ENCODE data around the gene KANSL2. TPM values are rescaled to one million over a fixed set of nuclear protein-coding genes. Genes with fewer than 3 reads are reported as not detected.
"Not testable (repeated sequence)": the region's sequence is repeated elsewhere in the genome, so short reads cannot be mapped to it uniquely, and the experiment has no call there.

The KANSL2 gene
- total and polyA plus RNA-seq, 2 experiments from 2014 or later, result 29.3 to 92.5 TPM

- not testable (repeated sequence) for H3K79me2 ChIP-seq (replicated peaks; ENCODE audit: insufficient read depth); H2AFZ ChIP-seq; H3K4me1 ChIP-seq (ENCODE audit: insufficient read depth); H3K27me3 Mint-ChIP-seq (ENCODE audit: insufficient read depth, low read depth, poor library complexity); ATAC-seq; H3K4me3 ChIP-seq; H4K20me1 ChIP-seq (replicated peaks; ENCODE audit: insufficient read depth); H3K4me3 Mint-ChIP-seq; H3K27me3 ChIP-seq (ENCODE audit: insufficient read depth); H3K9me2 ChIP-seq (ENCODE audit: insufficient read depth); H3K27ac Mint-ChIP-seq; H3K4me2 ChIP-seq; H3K4me1 Mint-ChIP-seq; H3K27ac ChIP-seq (ENCODE audit: low read depth); DNase-seq (ENCODE audit: low spot score); H3F3A ChIP-seq (replicated peaks; ENCODE audit: low read depth)
- peaks cover 12% of the 10 kb centered on the region for H3K36me3 ChIP-seq (ENCODE audit: insufficient read depth)
- Mint-ChIP-seq H3K9me3 (peaks cover 40% of the 10 kb centered on the region), H3K36me3 (ENCODE audit: low read depth) (peaks cover 59% of the 10 kb centered on the region)
Measured at GRCh38 chr12:48641752-48642555, 40.1 kb downstream of the KANSL2 start.

GRCh38 chr12:48640854-48641253 is 41.2 kb downstream of the KANSL2 start:
- H3K27ac Mint-ChIP-seq, result no peak overlapping the region
- H3K36me3 ChIP-seq (ENCODE audit: insufficient read depth), result peaks cover 8% of the 10 kb centered on the region
- H3K79me2 ChIP-seq (replicated peaks; ENCODE audit: insufficient read depth), result no peaks in the 10 kb centered on the region
- no peak overlapping the region for H3K27ac ChIP-seq (ENCODE audit: low read depth)
- peaks cover 40% of the 10 kb centered on the region for H3K9me3 Mint-ChIP-seq
- no peak overlapping the region for H3K4me3 ChIP-seq
- DNase-seq (ENCODE audit: low spot score) (no peak), ATAC-seq (no peak)
- H3K27me3 Mint-ChIP-seq (ENCODE audit: insufficient read depth, low read depth, poor library complexity), result peaks cover 6% of the 10 kb centered on the region
- peaks cover 50% of the 10 kb centered on the region for H3K36me3 Mint-ChIP-seq (ENCODE audit: low read depth)
- H3K4me1 ChIP-seq (ENCODE audit: insufficient read depth), result no peaks in the 10 kb centered on the region
- no peaks in the 10 kb centered on the region for H3K27me3 ChIP-seq (ENCODE audit: insufficient read depth)
- H3F3A ChIP-seq (replicated peaks; ENCODE audit: low read depth), result no peaks in the 10 kb centered on the region
- no peak overlapping the region for H3K4me2 ChIP-seq
- H3K4me3 Mint-ChIP-seq, result no peak overlapping the region
- no peak overlapping the region for H2AFZ ChIP-seq
- H3K4me1 Mint-ChIP-seq, result no peaks in the 10 kb centered on the region
- no peaks in the 10 kb centered on the region for H4K20me1 ChIP-seq (replicated peaks; ENCODE audit: insufficient read depth)
- no peaks in the 10 kb centered on the region for H3K9me2 ChIP-seq (ENCODE audit: insufficient read depth)
- TF ChIP-seq EZH2 (IDR thresholded peaks at IDR 0.05; ENCODE audit: low read depth, unreplicated experiment), result no peak
- no peak for TF ChIP-seq EZH2phosphoT487 (IDR thresholded peaks at IDR 0.05; ENCODE audit: unreplicated experiment)
- TF ChIP-seq STAT1 (IDR thresholded peaks at IDR 0.05; ENCODE audit: unreplicated experiment), result no peak
- no peak for TF ChIP-seq ZNF462 (CRISPR knock-in tag; IDR thresholded peaks at IDR 0.05)
- no peak for TF ChIP-seq JUNB (IDR thresholded peaks at IDR 0.05; ENCODE audit: unreplicated experiment)
- no peak for TF ChIP-seq CREB1 (CRISPR knock-in tag; IDR thresholded peaks at IDR 0.05; ENCODE audit: low read depth)
- TF ChIP-seq ETS1 (IDR thresholded peaks at IDR 0.05), result no peak
- TF ChIP-seq ZNF114 (CRISPR knock-in tag; IDR thresholded peaks at IDR 0.05), result no peak
- no peak for TF ChIP-seq POLR2AphosphoS5 (IDR thresholded peaks at IDR 0.05; ENCODE audit: low read depth)
- TF ChIP-seq ZNF331 (CRISPR knock-in tag; IDR thresholded peaks at IDR 0.05; ENCODE audit: low read depth), result no peak
- no peak for TF ChIP-seq NANOG (IDR thresholded peaks at IDR 0.05; ENCODE audit: borderline replicate concordance)
- TF ChIP-seq CTCF (conservative IDR thresholded peaks at IDR 0.05; ENCODE audit: low read depth in 2 of 2), result no peak
